Caco-2 (cell line): ENCODE measurements around the gene MBP. TPM values are rescaled to one million over a fixed set of nuclear protein-coding genes. Genes with fewer than 3 reads are reported as not detected.

Experiments used
- BruUV-seq: library from RNA; stranded (reverse); fragments of 400-500 nt; replicated peaks from 2 replicates; lab custom pipeline; 2021; lab: Mats Ljungman, UMichigan
- CTCF ChIA-PET: fragments of 300-600 bp; sonication (Branson Sonifier 250); formaldehyde crosslinking; loops from one replicate; lab custom pipeline; 2022; ENCODE audit warnings: antibody characterized with exemption; lab: Charles Lee
- POLR2A ChIA-PET: fragments of 300-600 bp; sonication (Branson Sonifier 250); formaldehyde crosslinking; loops from one replicate; lab custom pipeline; 2022; ENCODE audit warnings: antibody characterized with exemption; lab: Charles Lee
- DNase-seq, 2 experiments: peaks; one replicate each; pipeline versions ENCODE4 v3.0.0 to v3.0.0-alpha.2; 2020 to 2022
- H3K27me3 ChIP-seq: replicated peaks from 2 replicates; pipeline ENCODE4 v1.6.0; 2011; ENCODE audit warnings: low read length; ENCODE audit not compliant: control insufficient read depth, insufficient read depth
- H3K36me3 ChIP-seq: 2 replicates; pipeline ENCODE4 v1.5.1; 2011; ENCODE audit warnings: low read length; ENCODE audit not compliant: control insufficient read depth, insufficient read depth
- H3K4me1 ChIP-seq: fragments of 250-450 bp; sonication (Bioruptor Pico); 2 replicates; pipeline ENCODE4 v1.5.1; 2020; ENCODE audit warnings: mild to moderate bottlenecking
- H3K4me3 ChIP-seq: 2 replicates; pipeline ENCODE4 v1.5.1; 2011; ENCODE audit warnings: low read depth, mild to moderate bottlenecking, control low read depth, low read length
- H3K9me3 ChIP-seq: fragments of 250-450 bp; sonication (Bioruptor Pico); 2 replicates; pipeline ENCODE4 v1.5.1; 2020; ENCODE audit warnings: mild to moderate bottlenecking, moderate library complexity
- H3K27ac Mint-ChIP-seq: one replicate; pipeline ENCODE4 v1.8.0; 2022; ENCODE audit warnings: mixed read lengths; ENCODE audit not compliant: unreplicated experiment
- H3K27me3 Mint-ChIP-seq: one replicate; pipeline ENCODE4 v1.8.0; 2022; ENCODE audit warnings: mixed read lengths; ENCODE audit not compliant: insufficient read depth, unreplicated experiment
- H3K36me3 Mint-ChIP-seq: one replicate; pipeline ENCODE4 v1.8.0; 2022; ENCODE audit warnings: mild to moderate bottlenecking, mixed read lengths; ENCODE audit not compliant: insufficient read depth, unreplicated experiment
- H3K4me1 Mint-ChIP-seq: one replicate; pipeline ENCODE4 v1.8.0; 2022; ENCODE audit warnings: low read depth, mixed read lengths; ENCODE audit not compliant: unreplicated experiment
- H3K4me3 Mint-ChIP-seq: one replicate; pipeline ENCODE4 v1.8.0; 2022; ENCODE audit warnings: mild to moderate bottlenecking, moderate library complexity, mixed read lengths; ENCODE audit not compliant: unreplicated experiment
- H3K9me3 Mint-ChIP-seq: one replicate; pipeline ENCODE4 v1.8.0; 2022; ENCODE audit warnings: mixed read lengths; ENCODE audit not compliant: unreplicated experiment
- intact Hi-C: fragments of 100-400 bp; cut with micrococcal nuclease; formaldehyde crosslinking; loops from one replicate; pipeline ENCODE4 v1.10.0; 2022; ENCODE audit not compliant: unreplicated experiment
- total RNA-seq: library from RNA; stranded (reverse); gene quantifications from 2 replicates; pipeline ENCODE4 v1.2.3, GENCODE V29; 2022
- TF ChIP-seq, protein P1 (sequence below), 2 experiments: fragments of 200-600 bp in 1 of 2; IDR thresholded peaks; 1 replicate in 1 of 2; 2 replicates in 1 of 2; pipeline versions ENCODE4 v1.5.1 to v1.8.0; 2011 to 2022; ENCODE audit warnings: antibody characterized with exemption in 1 of 2, control low read depth in 1 of 2, inconsistent platforms in 1 of 2, low read depth in 1 of 2, low read length in 1 of 2, mild to moderate bottlenecking in 1 of 2, moderate library complexity in 1 of 2; ENCODE audit not compliant: insufficient read depth in 1 of 2, severe bottlenecking in 1 of 2, unreplicated experiment in 1 of 2

MBP gene
- total RNA-seq, 1 experiment from 2014 or later, result 11.4 TPM

DNA sequence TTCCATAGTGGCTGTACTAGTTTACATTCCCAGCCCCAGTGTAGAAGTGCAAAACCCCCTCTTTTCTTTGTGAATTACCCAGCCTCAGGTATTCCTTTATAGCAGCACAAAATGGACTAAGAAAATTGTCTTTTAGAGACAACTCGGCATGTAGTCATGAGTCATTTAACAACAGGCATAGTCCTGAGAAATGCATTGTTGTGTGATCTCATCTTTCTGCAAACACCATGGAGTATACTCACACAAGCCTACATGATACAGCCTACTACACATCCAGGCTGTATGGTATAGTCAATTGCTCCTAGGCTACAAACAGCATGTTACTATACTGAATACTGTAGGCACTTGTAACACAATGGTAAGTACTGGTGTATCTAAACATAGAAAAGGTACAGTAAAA, 44.4 kb upstream of the MBP start:
- no peak overlapping the region for H3K27ac Mint-ChIP-seq
- H3K36me3 Mint-ChIP-seq, result no peaks in the 10 kb centered on the region
- H3K4me1 Mint-ChIP-seq, result no peaks in the 10 kb centered on the region
- Histone ChIP-seq H3K36me3 (no peaks in the 10 kb centered on the region), H3K4me1 (no peaks in the 10 kb centered on the region), H3K9me3 (no peaks in the 10 kb centered on the region), H3K4me3 (no peak overlapping the region), H3K27me3 (no peaks in the 10 kb centered on the region)
- BruUV-seq, result no TSS peak
- TF ChIP-seq, protein P1, sequence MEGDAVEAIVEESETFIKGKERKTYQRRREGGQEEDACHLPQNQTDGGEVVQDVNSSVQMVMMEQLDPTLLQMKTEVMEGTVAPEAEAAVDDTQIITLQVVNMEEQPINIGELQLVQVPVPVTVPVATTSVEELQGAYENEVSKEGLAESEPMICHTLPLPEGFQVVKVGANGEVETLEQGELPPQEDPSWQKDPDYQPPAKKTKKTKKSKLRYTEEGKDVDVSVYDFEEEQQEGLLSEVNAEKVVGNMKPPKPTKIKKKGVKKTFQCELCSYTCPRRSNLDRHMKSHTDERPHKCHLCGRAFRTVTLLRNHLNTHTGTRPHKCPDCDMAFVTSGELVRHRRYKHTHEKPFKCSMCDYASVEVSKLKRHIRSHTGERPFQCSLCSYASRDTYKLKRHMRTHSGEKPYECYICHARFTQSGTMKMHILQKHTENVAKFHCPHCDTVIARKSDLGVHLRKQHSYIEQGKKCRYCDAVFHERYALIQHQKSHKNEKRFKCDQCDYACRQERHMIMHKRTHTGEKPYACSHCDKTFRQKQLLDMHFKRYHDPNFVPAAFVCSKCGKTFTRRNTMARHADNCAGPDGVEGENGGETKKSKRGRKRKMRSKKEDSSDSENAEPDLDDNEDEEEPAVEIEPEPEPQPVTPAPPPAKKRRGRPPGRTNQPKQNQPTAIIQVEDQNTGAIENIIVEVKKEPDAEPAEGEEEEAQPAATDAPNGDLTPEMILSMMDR (IDR thresholded peaks at IDR 0.05; ENCODE audit: insufficient read depth in 1 of 2, low read depth in 1 of 2, low read length in 1 of 2, severe bottlenecking in 1 of 2, unreplicated experiment in 1 of 2), result no peak
- ChIA-PET POLR2A (no interaction called here), CTCF (no interaction called here)
- intact Hi-C loops, result no loop called here
- DNase-seq, result no peak
- no peaks in the 10 kb centered on the region for H3K27me3 Mint-ChIP-seq
- H3K4me3 Mint-ChIP-seq, result no peak overlapping the region
- H3K9me3 Mint-ChIP-seq, result no peaks in the 10 kb centered on the region

DNA sequence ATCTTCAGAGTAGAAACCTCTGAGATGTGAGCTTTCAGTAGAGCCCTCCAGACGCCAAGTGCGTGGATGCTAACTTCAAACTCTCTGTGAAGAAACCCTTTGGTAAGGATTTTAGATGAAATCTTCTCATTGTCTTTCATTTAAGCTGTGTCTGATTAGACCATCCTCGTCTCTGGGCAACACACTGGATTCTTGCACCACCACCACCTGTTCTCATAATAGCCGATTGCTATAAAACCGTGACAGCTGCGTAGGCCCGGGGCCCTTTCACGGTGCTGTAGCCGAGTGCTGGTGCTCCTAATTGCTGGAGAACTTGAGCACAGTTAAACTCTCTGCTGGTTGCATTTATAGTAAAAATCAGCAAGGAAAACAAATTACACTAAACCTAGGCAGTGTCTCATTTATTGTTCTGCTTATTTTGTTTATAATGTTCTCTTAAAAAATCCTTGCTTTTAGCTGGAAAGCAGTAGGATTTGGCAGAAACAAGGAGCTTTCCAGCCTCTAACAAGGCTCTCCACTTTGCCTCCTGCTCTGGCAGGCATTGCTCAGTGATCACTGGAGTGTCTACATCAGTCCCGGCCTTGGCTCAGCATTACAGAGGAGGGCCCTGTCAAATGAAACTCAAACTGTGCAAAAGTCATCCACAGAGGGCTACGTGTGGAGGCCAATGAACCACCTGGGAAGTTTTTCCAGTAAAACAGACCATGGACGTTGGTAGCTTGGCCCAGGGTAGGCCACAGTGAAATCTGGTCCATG, 40.9 kb upstream of the MBP start:
- Histone ChIP-seq H3K27me3 (no peaks in the 10 kb centered on the region), H3K9me3 (no peaks in the 10 kb centered on the region), H3K4me3 (no peak overlapping the region), H3K4me1 (no peaks in the 10 kb centered on the region), H3K36me3 (no peaks in the 10 kb centered on the region)
- ChIA-PET POLR2A (no interaction called here), CTCF (no interaction called here)
- no peaks in the 10 kb centered on the region for H3K9me3 Mint-ChIP-seq
- intact Hi-C loops, result no loop called here
- no peaks in the 10 kb centered on the region for H3K27me3 Mint-ChIP-seq
- no TSS peak for BruUV-seq
- no peak overlapping the region for H3K4me3 Mint-ChIP-seq
- no peak overlapping the region for H3K27ac Mint-ChIP-seq
- no peaks in the 10 kb centered on the region for H3K36me3 Mint-ChIP-seq
- no peaks in the 10 kb centered on the region for H3K4me1 Mint-ChIP-seq
- no peak for DNase-seq
- TF ChIP-seq, protein P1 (IDR thresholded peaks at IDR 0.05; ENCODE audit: insufficient read depth in 1 of 2, low read depth in 1 of 2, low read length in 1 of 2, severe bottlenecking in 1 of 2, unreplicated experiment in 1 of 2), result no peak

DNA sequence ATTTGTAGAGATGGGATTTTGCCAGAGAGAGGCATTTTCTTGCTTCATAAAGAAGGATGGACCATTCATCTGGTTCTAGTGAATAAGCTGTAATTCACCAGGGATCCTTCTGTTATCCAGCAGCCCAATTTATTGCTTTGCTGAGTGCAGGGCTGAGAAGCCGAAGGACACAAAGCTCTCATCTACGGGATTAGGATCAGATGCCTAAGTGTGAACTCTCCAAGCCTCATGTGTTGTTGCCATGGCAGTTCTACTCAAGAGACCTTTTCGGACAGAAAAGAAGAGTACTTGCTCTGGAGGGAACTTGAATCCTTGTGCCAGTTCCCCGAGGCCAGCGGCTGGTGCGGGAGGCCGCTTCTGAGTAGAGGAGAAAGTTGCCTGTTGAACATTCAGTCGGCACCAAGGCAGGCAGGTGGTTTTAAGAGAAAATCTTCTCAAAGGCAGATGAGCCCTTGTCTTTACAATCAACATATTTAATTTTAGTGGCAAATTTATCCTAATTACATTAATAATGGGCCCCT, 38.4 kb upstream of the MBP start:
- H3K36me3 Mint-ChIP-seq, result no peaks in the 10 kb centered on the region
- CTCF ChIA-PET, result no interaction called here
- no peak for DNase-seq
- H3K4me1 Mint-ChIP-seq, result no peaks in the 10 kb centered on the region
- Histone ChIP-seq H3K27me3 (no peaks in the 10 kb centered on the region), H3K4me1 (no peaks in the 10 kb centered on the region), H3K4me3 (no peak overlapping the region), H3K36me3 (no peaks in the 10 kb centered on the region), H3K9me3 (no peaks in the 10 kb centered on the region)
- no peak overlapping the region for H3K27ac Mint-ChIP-seq
- POLR2A ChIA-PET, result no interaction called here
- H3K4me3 Mint-ChIP-seq, result no peak overlapping the region
- TF ChIP-seq, protein P1 (IDR thresholded peaks at IDR 0.05; ENCODE audit: insufficient read depth in 1 of 2, low read depth in 1 of 2, low read length in 1 of 2, severe bottlenecking in 1 of 2, unreplicated experiment in 1 of 2), result no peak
- no TSS peak for BruUV-seq
- H3K27me3 Mint-ChIP-seq, result no peaks in the 10 kb centered on the region
- H3K9me3 Mint-ChIP-seq, result no peaks in the 10 kb centered on the region
- intact Hi-C loops, result no loop called here
